HG03196 (cell line): ENCODE data around the gene HIP1R.
"Not testable (repeated sequence)": the region's sequence is repeated elsewhere in the genome, so short reads cannot be mapped to it uniquely, and the experiment has no call there.

Experiments used
- ATAC-seq: cut with Tn5 transposase; IDR thresholded peaks from one replicate; pipeline ENCODE4 v1.9.1; 2021; ENCODE audit not compliant: unreplicated experiment

The HIP1R gene

GRCh38 chr12:122893208-122894153, 58.2 kb downstream of the HIP1R start:
- ATAC-seq, result no peak

- no peak for ATAC-seq
Measured at GRCh38 chr12:122894193-122895121, 59.2 kb downstream of the HIP1R start.

- ATAC-seq, result no peak
Measured at GRCh38 chr12:122895320-122895703, 60.1 kb downstream of the HIP1R start.

DNA sequence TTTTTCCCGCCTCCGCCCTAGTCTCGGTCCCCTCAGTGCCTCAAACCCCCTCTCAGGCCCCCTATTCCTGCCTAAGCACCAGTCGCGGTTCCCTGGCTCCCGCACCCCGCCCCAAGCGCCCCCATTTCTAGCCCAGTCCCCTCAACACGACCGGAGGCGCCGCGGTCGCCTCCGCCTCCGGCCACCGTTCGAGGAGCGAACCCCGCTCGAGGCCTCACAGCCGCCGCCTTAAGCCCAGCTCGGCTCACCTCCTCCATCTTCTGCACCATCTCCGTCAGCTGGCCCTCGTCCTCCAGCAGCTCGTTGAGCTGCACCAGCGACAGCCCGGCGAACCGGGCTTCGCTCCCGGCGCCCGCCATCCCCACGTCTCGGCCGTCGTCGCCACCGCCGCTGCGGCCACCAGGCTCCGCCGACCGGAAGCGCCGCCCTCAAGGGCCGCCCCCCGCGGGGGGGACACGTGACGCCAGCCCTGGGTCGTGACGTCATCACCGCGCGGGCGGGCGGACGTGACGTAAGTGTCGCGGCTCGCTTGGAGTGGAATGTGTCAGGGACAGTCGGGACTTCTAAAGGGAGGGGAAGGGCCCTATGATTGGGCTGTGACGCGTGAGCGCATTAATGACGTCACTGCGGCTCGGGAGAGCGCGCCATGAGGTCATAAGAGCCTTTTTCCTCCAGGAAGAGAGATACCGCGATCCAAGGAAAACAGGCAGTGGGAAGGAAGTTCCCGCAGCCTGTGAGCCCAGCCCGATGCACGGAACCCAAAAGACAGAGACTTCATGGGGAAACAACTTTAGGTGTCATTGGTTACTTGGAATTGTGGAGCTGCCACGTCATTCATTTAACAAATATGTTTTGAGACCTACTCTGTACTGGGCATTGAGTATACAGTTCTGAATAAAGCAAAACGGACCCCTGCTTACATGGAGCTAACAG, 60.7 kb downstream of the HIP1R start, which contains the start of gene VPS37B:
Gene VPS37B, minus strand, starts transcription at position 421 of the 933 bp plus-strand sequence. Its CDS starts 62 bp downstream, at position 359.
- no peak for ATAC-seq

- no peak for ATAC-seq
Measured at GRCh38 chr12:122896662-122897061, 61.4 kb downstream of the HIP1R start.

GRCh38 chr12:122899887-122900286, 64.6 kb downstream of the HIP1R start:
- ATAC-seq, result no peak

GRCh38 chr12:122902854-122903692, 67.8 kb downstream of the HIP1R start:
- ATAC-seq, result no peak

GRCh38 chr12:122903693-122904034, 68.4 kb downstream of the HIP1R start:
- ATAC-seq, result no peak

DNA sequence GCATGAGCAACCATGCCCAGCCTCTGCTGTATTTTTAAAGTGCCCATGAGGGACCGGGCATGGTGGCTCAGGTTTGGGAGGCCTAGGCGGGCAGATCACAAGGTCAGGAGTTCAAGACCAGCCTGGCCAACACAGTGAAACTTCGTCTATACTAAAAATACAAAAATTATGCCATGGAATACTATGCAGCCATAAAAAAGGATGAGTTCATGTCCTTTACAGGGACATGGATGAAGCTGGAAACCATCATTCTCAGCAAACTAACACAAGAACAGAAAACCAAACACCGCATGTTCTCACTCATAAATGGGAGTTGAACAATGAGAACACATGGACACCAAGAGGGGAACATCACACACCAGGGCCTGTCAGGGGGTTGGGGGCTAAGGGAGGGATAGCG, 70.0 kb downstream of the HIP1R start:
- ATAC-seq, result not testable (repeated sequence)

- no peak for ATAC-seq
Measured at GRCh38 chr12:122908915-122909314, 73.7 kb downstream of the HIP1R start.

DNA sequence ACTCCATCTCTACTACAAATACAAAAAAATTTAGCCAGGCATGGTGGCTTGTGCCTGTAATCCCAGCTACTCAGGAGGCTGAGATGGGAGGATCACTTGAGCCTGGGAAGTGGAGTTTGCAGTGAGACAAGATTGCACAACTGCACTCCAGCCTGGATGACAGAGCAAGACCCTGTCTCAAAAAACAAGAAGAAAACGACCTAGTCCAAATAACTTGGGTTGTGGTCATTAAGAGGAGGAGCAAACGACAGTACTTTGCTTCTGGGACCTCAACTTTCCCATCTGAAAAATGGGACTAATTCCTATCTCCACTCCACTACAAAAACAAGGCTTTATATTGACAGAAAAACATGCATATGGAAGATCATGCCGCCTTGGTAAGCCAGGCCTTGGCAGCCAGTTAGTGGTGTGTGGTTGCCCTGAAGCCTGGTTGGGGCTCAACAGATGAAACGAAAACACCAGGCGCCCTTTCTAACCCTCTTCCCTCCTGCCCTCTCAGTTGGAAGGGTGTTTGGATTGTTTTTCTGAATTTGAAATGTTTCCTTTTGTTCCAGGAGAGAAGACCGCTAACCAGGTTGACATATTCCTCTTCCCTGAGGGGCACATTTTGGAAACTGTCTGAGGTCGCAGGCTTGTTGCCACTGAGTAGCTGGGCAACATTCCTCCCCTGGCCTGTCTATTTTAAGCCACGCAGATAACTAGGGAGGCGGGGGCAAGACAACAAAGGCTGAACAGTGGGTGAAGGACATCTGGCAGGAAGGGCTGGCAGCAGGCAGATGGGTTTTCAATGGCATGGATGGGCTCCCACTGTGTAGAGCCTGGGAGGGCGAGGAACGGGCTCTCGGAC, 74.4 kb downstream of the HIP1R start:
- ATAC-seq, result no peak
